Fibroblast of peridontal ligament (primary cell): Measurements from ENCODE around the gene SRPRA.
"Not testable (repeated sequence)": the region's sequence is repeated elsewhere in the genome, so short reads cannot be mapped to it uniquely, and the experiment has no call there.

Source experiments
- DNase-seq: peaks from one replicate; pipeline ENCODE4 v3.0.0-alpha.2; 2010; ENCODE audit errors: extremely low read depth

SRPRA gene

GRCh38 chr11:126284829-126285228 is 16.1 kb upstream of the SRPRA start:
- peak; percentile 97 for DNase-seq

- DNase-seq: peak; percentile 46
These were observed 14.3 kb upstream of the SRPRA start, which contains the start of gene TIRAP for GRCh38 chr11:126282736-126283591. Gene TIRAP, plus strand, starts transcription at chr11:126283093. Its CDS starts 7,802 bp downstream, at chr11:126290895.

GRCh38 chr11:126282361-126282735 is 13.7 kb upstream of the SRPRA start:
- DNase-seq: peak; percentile 56

GRCh38 chr11:126281666-126282175 is 13.0 kb upstream of the SRPRA start:
- DNase-seq: no peak

- no peak for DNase-seq
These were observed 12.6 kb upstream of the SRPRA start for GRCh38 chr11:126281245-126281644.

- DNase-seq: no peak
These were observed 11.9 kb upstream of the SRPRA start for GRCh38 chr11:126280595-126280994.

GRCh38 chr11:126279191-126279590 is 10.5 kb upstream of the SRPRA start:
- DNase-seq: no peak

GRCh38 chr11:126277780-126278179 is 9.1 kb upstream of the SRPRA start:
- no peak for DNase-seq

- DNase-seq: no peak
These were observed 8.6 kb upstream of the SRPRA start for GRCh38 chr11:126277322-126277721.

- DNase-seq: no peak
These were observed 361 bp downstream of the SRPRA start for GRCh38 chr11:126268361-126268707.

GRCh38 chr11:126267650-126268049 is 1.0 kb downstream of the SRPRA start:
- DNase-seq: no peak

GRCh38 chr11:126265811-126266210 is 2.9 kb downstream of the SRPRA start:
- DNase-seq: no peak

GRCh38 chr11:126263489-126263888 is 5.2 kb downstream of the SRPRA start:
- DNase-seq: no peak

- no peak for DNase-seq
These were observed 6.5 kb downstream of the SRPRA start for GRCh38 chr11:126262216-126262615.

- DNase-seq: peak; percentile 84
These were observed 10.9 kb downstream of the SRPRA start for GRCh38 chr11:126257764-126258163.

GRCh38 chr11:126257144-126257543 is 11.6 kb downstream of the SRPRA start:
- peak; percentile 44 for DNase-seq

- DNase-seq: no peak
These were observed 12.5 kb downstream of the SRPRA start for GRCh38 chr11:126256216-126256615.

GRCh38 chr11:126255507-126255906 is 13.2 kb downstream of the SRPRA start:
- DNase-seq: not testable (repeated sequence)

- DNase-seq: no peak
These were observed 13.9 kb downstream of the SRPRA start for GRCh38 chr11:126254819-126255218.

GRCh38 chr11:126253265-126253664 is 15.4 kb downstream of the SRPRA start:
- no peak for DNase-seq

- no peak for DNase-seq
These were observed 22.1 kb downstream of the SRPRA start for GRCh38 chr11:126246636-126247035.

GRCh38 chr11:126233391-126233790 is 35.3 kb downstream of the SRPRA start:
- no peak for DNase-seq

- DNase-seq: no peak
These were observed 36.0 kb downstream of the SRPRA start for GRCh38 chr11:126232683-126233082.
